GM10266 (cell line): Measurements from ENCODE around the gene PTPN21.

ENCODE experiments used
- DNase-seq: peaks from one replicate; pipeline ENCODE4 v3.0.0; 2012; ENCODE audit errors: extremely low spot score
- TF ChIP-seq, protein P1 (sequence below): IDR thresholded peaks from 2 replicates; pipeline ENCODE4 v1.5.1; 2012; ENCODE audit warnings: mild to moderate bottlenecking, low read depth; ENCODE audit not compliant: control insufficient read depth, insufficient read depth; ENCODE audit errors: missing control alignments

The PTPN21 gene

DNA sequence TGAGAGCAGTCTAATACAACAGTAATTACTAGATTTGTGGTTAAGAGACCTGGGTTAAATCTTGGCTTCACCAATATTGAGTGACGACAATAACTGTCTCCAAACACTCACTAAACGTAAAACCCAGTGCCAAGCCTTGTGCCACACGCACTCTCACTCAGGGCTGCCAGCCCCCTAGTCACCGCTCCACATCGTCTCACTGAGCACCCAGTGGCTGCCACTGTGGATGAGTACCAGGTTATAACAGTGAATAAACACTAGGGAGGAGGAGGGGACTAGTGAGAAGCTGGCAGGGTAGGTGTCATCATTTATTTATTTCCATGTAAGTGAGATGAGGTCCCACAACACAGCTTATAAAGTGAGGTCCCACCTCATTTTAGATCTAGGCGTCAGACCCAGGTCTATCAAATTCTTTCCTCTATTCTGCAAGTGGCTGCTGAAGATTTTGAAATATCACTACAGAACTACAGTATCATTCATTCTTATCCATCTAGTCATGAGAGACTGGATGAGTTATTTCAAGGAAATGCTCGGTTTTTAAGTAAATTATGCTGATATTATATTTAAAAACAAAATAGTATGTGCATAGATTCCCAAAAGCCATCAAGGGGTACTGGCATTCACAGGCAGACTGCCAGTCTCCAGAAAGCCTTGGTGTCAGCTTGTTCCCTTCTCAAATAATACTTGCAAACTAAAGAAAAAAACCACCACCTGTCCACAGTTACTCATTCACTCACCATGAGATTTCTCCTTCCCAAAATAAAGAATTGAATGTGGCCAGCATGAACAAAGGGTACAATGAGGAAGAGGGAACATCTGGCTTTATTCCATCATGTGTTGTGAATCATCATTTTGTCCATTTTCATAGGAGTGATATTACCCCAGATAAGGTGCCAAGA, 84.0 kb downstream of the PTPN21 start:
- no peak for DNase-seq
- TF ChIP-seq, protein P1, sequence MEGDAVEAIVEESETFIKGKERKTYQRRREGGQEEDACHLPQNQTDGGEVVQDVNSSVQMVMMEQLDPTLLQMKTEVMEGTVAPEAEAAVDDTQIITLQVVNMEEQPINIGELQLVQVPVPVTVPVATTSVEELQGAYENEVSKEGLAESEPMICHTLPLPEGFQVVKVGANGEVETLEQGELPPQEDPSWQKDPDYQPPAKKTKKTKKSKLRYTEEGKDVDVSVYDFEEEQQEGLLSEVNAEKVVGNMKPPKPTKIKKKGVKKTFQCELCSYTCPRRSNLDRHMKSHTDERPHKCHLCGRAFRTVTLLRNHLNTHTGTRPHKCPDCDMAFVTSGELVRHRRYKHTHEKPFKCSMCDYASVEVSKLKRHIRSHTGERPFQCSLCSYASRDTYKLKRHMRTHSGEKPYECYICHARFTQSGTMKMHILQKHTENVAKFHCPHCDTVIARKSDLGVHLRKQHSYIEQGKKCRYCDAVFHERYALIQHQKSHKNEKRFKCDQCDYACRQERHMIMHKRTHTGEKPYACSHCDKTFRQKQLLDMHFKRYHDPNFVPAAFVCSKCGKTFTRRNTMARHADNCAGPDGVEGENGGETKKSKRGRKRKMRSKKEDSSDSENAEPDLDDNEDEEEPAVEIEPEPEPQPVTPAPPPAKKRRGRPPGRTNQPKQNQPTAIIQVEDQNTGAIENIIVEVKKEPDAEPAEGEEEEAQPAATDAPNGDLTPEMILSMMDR: no peak

DNA sequence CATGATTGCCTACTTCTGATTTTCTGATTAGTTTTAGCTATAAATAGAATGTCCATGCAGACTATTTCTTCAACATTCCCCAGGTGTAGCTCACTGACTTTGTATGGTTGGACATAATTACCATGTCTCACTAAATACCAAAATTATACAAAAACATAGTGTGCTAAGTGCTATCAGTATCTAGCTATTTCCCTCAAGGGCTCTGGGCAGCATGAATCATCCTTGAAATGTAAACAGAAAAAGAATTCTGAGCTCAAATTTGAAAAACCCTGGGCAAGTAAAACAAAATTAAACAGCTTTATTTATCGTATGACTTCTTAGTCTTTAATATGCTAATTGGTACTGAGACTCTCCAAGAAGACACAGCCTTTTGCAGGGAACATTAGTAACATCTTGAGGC, 86.4 kb downstream of the PTPN21 start:
- TF ChIP-seq, protein P1: no peak

DNA sequence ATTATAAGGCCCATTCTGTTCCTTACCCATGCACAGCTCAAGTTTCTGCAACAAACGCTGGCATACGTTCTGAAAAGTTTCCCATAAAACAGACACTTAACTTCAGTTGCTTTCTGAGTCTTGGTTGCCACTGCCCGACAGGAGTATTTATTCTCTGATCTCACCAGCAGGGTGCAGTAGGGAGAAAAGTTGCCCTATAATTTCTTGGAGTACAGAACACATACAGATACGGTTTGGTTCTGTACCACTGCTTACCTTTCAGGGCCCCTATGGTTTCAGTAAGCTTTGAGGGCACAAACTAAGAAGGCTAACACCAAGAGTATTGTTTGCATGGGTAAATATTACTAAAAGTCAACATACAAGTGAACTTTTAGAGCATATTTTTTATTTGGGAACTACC, 91.5 kb downstream of the PTPN21 start:
- TF ChIP-seq, protein P1: peak; percentile 28
- no peak for DNase-seq

More for the DNA sequence above, 86.4 kb downstream of the PTPN21 start:
- DNase-seq: no peak

DNA sequence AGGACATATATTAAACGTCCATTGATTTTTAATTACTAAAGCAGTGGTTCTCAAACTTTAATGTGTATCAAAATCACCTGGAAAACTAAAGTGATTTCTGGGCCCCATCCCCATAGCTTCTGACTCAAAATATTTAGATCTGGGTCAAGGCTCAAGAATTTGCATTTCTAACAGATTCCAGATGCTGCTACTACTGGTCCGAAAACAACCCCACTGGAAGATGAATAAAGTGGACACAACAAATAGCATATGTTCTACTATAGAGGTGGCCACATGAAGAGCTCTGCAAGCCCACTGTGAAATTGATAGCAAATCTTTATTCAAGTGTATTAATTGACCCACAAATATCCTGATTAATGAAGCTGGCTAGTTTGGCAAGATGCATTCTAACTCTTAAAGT, 99.9 kb downstream of the PTPN21 start:
- TF ChIP-seq, protein P1: no peak
- no peak for DNase-seq

DNA sequence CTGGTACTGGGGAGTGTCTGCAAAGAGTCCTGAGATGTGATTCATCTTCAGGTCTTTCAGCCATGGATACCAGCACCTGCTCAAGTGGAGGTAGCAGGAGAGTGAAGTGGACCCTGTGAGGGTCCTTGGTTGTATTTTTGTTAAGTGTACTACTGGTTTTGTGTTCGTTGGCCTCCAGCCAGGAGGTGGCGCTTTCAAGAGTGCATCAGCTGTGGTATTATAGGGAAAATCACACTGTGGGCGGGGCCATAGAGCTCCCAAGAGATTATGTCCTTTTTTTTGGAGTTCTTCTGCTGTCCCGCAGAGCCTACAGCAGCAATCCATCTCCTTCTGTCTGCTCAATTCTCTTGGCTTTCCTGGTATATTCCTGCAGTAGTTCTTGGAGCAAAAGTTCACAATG, 102.6 kb downstream of the PTPN21 start:
- TF ChIP-seq, protein P1: no peak
- no peak for DNase-seq

DNA sequence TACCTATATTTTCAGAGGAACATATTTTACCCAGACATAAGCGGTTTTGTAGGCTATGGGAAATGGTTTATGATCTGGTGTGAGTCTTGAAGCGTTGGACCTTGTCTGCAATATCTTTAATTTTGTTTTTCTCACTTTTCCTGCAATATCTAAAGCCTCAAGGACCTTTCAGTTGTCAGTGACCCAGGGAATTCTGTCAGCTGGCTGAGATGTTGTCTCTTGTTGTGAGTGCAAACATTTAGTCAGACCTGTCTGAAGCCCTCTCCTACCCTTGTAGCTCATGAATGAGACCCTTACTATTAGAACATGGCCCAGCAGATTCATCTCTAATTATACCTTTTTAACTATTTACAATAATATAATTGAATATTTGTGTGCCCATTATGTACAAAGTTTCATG, 115.7 kb downstream of the PTPN21 start:
- TF ChIP-seq, protein P1: no peak
- no peak for DNase-seq

DNA sequence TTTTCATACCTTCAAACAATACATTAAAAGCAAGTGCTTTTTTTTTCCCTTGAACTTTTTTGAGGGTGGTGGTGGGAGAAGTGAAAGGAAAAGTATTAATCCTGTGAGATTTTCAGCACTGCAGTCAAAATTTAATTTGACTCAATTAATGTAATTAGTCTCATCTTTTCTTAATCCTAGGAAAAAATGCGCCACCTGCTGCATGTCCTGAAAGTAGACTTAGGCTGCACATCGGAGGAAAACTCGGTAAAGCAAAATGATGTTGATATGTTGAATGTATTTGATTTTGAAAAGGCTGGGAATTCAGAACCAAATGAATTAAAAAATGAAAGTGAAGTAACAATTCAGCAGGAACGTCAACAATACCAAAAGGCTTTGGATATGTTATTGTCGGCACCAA, 117.1 kb downstream of the PTPN21 start:
- no peak for DNase-seq
- TF ChIP-seq, protein P1: no peak
